ENCODE results near the gene CD19. TPM values are rescaled to one million over a fixed set of nuclear protein-coding genes. Genes with fewer than 3 reads are reported as not detected.
"Not testable (repeated sequence)": the region's sequence is repeated elsewhere in the genome, so short reads cannot be mapped to it uniquely, and the experiment has no call there.

The CD19 gene
- polyA plus RNA-seq, 1 experiment: not detected

DNA sequence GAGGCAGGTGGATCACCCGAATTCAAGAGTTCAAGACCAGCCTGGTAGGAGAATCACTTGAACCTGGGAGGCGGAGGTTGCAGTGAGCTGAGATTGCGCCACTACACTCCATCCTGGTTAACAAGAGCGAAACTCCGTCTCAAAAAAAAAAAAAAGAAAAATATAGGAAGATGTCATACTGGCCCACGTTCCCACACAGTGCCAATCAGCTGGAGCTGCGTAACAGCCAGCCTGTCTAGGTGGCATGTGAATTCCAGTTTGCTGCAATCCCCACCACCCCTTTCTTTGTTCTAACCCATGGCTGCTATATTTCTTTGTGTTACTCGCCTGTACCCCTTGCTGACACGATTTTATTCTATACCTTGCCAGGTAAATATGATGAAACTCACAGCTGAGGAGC lies 26.4 kb downstream of the CD19 start:
- POLR2A ChIA-PET: interaction anchor here (0.6 kb wide), 1 partner anchor 71 kb away, joined by 3 read pairs; no protein-coding TSS in a partner anchor
- H3K27ac ChIP-seq (ENCODE audit: low read depth, low read length): no peak overlapping the region
- no peaks in the 10 kb centered on the region for H3K9me3 ChIP-seq (ENCODE audit: control insufficient read depth, insufficient read depth, low read length)
- DNase-seq (ENCODE audit: low read depth, low spot score): no peak
- CTCF ChIA-PET: interaction anchor here (1.3 kb wide), 1 partner anchor 16 kb away, joined by 4 read pairs; no protein-coding TSS in a partner anchor
- H3K4me3 ChIP-seq (ENCODE audit: low read depth, low read length): no peak overlapping the region
- no peaks in the 10 kb centered on the region for H3K27me3 ChIP-seq (ENCODE audit: control insufficient read depth, insufficient read depth, low read length)
- TF ChIP-seq, protein P1, sequence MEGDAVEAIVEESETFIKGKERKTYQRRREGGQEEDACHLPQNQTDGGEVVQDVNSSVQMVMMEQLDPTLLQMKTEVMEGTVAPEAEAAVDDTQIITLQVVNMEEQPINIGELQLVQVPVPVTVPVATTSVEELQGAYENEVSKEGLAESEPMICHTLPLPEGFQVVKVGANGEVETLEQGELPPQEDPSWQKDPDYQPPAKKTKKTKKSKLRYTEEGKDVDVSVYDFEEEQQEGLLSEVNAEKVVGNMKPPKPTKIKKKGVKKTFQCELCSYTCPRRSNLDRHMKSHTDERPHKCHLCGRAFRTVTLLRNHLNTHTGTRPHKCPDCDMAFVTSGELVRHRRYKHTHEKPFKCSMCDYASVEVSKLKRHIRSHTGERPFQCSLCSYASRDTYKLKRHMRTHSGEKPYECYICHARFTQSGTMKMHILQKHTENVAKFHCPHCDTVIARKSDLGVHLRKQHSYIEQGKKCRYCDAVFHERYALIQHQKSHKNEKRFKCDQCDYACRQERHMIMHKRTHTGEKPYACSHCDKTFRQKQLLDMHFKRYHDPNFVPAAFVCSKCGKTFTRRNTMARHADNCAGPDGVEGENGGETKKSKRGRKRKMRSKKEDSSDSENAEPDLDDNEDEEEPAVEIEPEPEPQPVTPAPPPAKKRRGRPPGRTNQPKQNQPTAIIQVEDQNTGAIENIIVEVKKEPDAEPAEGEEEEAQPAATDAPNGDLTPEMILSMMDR (IDR thresholded peaks at IDR 0.05; ENCODE audit: low read depth, low read length): no peak

GRCh38 chr16:28958836-28959235 lies 27.1 kb downstream of the CD19 start:
- Histone ChIP-seq H3K27me3 (ENCODE audit: control insufficient read depth, insufficient read depth, low read length) (no peaks in the 10 kb centered on the region), H3K4me3 (ENCODE audit: low read depth, low read length) (no peak overlapping the region), H3K27ac (ENCODE audit: low read depth, low read length) (no peak overlapping the region), H3K9me3 (ENCODE audit: control insufficient read depth, insufficient read depth, low read length) (no peaks in the 10 kb centered on the region)
- POLR2A ChIA-PET: no interaction called here
- DNase-seq (ENCODE audit: low read depth, low spot score): no peak
- CTCF ChIA-PET: interaction anchor here (1.3 kb wide), 1 partner anchor 15 kb away, joined by 4 read pairs; no protein-coding TSS in a partner anchor
- TF ChIP-seq, protein P1 (IDR thresholded peaks at IDR 0.05; ENCODE audit: low read depth, low read length): no peak

DNA sequence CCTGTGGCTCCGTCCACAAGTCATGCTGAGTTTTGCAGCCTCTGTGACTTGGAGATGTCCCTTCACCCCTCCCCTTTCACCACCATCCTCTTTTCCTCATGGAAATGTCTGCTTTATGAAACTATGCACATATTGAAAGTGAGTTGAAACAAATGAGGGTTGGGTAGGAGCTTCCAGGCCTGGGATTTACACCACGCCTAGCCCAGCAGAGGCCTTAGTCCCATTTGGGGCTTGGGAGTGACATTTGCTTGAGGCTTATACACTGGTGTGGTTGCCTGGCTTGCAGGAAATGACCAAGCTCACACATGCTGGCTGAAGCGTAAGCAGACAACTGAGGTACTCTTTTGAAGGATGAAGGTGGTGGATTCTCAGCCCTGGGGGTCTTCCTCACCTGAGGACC lies 32.3 kb downstream of the CD19 start:
- TF ChIP-seq, protein P1 (IDR thresholded peaks at IDR 0.05; ENCODE audit: low read depth, low read length): no peak
- Histone ChIP-seq H3K27ac (ENCODE audit: low read depth, low read length) (no peak overlapping the region), H3K9me3 (ENCODE audit: control insufficient read depth, insufficient read depth, low read length) (no peaks in the 10 kb centered on the region), H3K27me3 (ENCODE audit: control insufficient read depth, insufficient read depth, low read length) (no peaks in the 10 kb centered on the region), H3K4me3 (ENCODE audit: low read depth, low read length) (no peak overlapping the region)
- no peak for DNase-seq (ENCODE audit: low read depth, low spot score)
- ChIA-PET CTCF (no interaction called here), POLR2A (no interaction called here)

- Histone ChIP-seq H3K27me3 (ENCODE audit: control insufficient read depth, insufficient read depth, low read length) (no peaks in the 10 kb centered on the region), H3K4me3 (ENCODE audit: low read depth, low read length) (no peak overlapping the region), H3K27ac (ENCODE audit: low read depth, low read length) (no peak overlapping the region), H3K9me3 (ENCODE audit: control insufficient read depth, insufficient read depth, low read length) (no peaks in the 10 kb centered on the region)
- ChIA-PET CTCF (no interaction called here), POLR2A (no interaction called here)
- TF ChIP-seq, protein P1 (IDR thresholded peaks at IDR 0.05; ENCODE audit: low read depth, low read length): no peak
- DNase-seq (ENCODE audit: low read depth, low spot score): no peak
These were observed 32.7 kb downstream of the CD19 start for GRCh38 chr16:28964496-28964895.

- DNase-seq (ENCODE audit: low read depth, low spot score): no peak
- ChIA-PET CTCF (no interaction called here), POLR2A (no interaction called here)
- TF ChIP-seq, protein P1 (IDR thresholded peaks at IDR 0.05; ENCODE audit: low read depth, low read length): no peak
- Histone ChIP-seq H3K9me3 (ENCODE audit: control insufficient read depth, insufficient read depth, low read length) (no peaks in the 10 kb centered on the region), H3K4me3 (ENCODE audit: low read depth, low read length) (no peak overlapping the region), H3K27me3 (ENCODE audit: control insufficient read depth, insufficient read depth, low read length) (no peaks in the 10 kb centered on the region), H3K27ac (ENCODE audit: low read depth, low read length) (no peak overlapping the region)
These were observed 35.4 kb downstream of the CD19 start for GRCh38 chr16:28967156-28967555.

DNA sequence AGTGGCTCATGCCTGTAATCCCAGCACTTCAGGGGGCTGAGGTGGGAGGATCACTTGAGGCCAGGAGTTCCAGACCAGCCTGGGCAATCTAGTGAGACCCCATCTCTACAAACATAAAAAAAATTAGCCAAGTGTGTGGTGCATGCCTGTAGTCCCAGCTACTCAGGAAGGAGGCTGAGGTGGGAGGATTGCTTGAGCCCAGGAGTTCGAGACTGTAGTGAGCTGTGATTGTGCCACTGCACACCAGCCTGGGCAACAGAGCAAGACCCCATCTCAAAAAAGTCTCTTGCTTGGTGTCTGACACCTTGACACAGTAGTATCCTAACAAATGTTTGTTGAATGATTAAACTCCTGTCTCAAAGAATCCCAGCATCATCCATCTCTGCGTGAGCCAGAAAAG lies 37.9 kb downstream of the CD19 start:
- H3K9me3 ChIP-seq (ENCODE audit: control insufficient read depth, insufficient read depth, low read length); CTCF ChIA-PET; DNase-seq (ENCODE audit: low read depth, low spot score); H3K27ac ChIP-seq (ENCODE audit: low read depth, low read length); H3K4me3 ChIP-seq (ENCODE audit: low read depth, low read length); POLR2A ChIA-PET; H3K27me3 ChIP-seq (ENCODE audit: control insufficient read depth, insufficient read depth, low read length): not testable (repeated sequence)

Data from AG04450 (cell line).